ENCODE data around the gene NRIP1. TPM values are rescaled to one million over a fixed set of nuclear protein-coding genes. Genes with fewer than 3 reads are reported as not detected.

Gene NRIP1
- total RNA-seq, 1 donor from 2014 or later: 45.9 TPM

DNA sequence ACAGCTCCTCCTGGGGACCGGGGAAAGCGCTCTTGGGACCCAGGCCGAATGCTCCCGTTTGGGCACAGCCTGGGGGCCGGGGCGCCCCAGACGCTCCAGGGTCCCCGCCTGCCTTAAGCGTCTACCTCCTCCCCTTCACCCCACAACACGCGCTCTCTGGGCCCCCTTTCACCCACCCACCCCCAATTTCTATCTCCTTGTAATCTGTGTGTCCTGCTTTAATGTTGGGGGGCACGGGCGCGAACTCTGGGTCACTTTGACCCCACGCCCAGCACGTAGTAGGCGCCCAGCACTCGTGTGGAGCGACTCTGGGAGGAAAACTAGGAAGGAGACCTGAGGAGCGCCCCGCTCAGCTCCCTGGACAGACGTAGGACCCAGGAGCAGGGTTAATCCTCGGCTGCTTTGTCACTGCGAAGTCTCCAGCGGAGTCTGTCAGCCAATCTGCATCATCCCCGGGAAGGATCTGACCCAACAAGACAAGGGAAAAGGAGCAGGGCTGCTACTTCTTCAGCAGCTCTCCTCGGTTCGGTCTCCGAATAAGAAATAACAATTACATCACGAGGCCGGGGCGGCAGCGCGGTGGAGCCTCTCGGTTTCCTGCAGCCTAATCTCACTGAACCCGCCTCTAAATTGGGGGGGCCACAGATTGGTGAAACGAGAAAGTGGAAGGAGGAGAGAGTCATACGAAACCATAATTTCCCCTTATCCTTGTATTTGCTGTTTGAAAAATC is 757 bp upstream of the NRIP1 start:
- H3K36me3 ChIP-seq: no peaks in the 10 kb centered on the region
- ATAC-seq: peak; percentile 57
- H3K27me3 ChIP-seq: no peaks in the 10 kb centered on the region
- peak overlapping the region; percentile 95 for H3K27ac ChIP-seq
- TF ChIP-seq, protein P1, sequence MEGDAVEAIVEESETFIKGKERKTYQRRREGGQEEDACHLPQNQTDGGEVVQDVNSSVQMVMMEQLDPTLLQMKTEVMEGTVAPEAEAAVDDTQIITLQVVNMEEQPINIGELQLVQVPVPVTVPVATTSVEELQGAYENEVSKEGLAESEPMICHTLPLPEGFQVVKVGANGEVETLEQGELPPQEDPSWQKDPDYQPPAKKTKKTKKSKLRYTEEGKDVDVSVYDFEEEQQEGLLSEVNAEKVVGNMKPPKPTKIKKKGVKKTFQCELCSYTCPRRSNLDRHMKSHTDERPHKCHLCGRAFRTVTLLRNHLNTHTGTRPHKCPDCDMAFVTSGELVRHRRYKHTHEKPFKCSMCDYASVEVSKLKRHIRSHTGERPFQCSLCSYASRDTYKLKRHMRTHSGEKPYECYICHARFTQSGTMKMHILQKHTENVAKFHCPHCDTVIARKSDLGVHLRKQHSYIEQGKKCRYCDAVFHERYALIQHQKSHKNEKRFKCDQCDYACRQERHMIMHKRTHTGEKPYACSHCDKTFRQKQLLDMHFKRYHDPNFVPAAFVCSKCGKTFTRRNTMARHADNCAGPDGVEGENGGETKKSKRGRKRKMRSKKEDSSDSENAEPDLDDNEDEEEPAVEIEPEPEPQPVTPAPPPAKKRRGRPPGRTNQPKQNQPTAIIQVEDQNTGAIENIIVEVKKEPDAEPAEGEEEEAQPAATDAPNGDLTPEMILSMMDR (IDR thresholded peaks at IDR 0.05): no peak
- intact Hi-C loops (cut with DNase I): no loop called here
- H3K4me3 ChIP-seq: peak overlapping the region; percentile 83
- peaks cover 24% of the 10 kb centered on the region for H3K4me1 ChIP-seq
- peak; percentile 90 for DNase-seq
- H3K9me3 ChIP-seq: no peaks in the 10 kb centered on the region

DNA sequence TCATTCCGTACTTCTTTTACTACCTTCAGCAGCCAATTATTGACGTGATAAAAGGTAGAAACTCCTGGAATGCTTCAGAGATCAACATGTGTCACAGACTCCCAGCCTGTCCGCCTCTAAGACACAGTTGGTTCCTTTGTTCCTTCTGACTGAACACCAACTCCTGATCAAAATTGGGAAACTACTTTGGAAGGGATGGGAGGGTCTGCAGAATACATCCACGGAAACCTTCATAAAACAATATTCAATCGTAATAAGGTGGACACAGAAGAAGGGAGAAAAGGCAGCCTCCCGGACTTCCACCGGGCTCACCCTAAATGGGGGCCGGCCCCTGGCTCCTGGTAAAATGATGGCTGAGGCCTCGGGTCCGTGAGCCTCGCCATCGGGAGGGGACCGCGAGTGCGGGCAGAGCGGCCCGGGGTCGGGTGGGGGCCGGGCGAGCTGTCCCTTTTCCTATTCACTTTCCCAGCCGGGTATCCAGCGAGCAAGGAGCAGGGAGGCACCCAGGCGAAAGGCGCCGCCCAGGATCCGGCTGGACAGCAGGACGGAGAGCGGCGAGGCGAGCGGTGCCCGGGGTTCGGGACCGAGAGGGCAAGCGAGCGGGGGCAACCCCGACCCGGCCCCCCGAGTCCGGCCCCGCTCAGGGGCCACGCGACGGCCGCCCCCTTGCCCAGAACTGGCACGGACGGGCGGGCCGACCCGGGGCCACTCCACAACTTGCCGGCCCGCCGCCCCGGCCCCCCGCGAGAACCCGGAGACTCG is 805 bp downstream of the NRIP1 start:
- no peaks in the 10 kb centered on the region for H3K36me3 ChIP-seq
- H3K4me3 ChIP-seq: peak overlapping the region; percentile 83
- intact Hi-C loops (cut with DNase I): no loop called here
- H3K27ac ChIP-seq: peak overlapping the region; percentile 92
- DNase-seq: peak; percentile 82
- ATAC-seq: peak; percentile 33
- no peaks in the 10 kb centered on the region for H3K27me3 ChIP-seq
- TF ChIP-seq, protein P1 (IDR thresholded peaks at IDR 0.05): no peak
- H3K9me3 ChIP-seq: no peaks in the 10 kb centered on the region
- H3K4me1 ChIP-seq: peaks cover 33% of the 10 kb centered on the region

DNA sequence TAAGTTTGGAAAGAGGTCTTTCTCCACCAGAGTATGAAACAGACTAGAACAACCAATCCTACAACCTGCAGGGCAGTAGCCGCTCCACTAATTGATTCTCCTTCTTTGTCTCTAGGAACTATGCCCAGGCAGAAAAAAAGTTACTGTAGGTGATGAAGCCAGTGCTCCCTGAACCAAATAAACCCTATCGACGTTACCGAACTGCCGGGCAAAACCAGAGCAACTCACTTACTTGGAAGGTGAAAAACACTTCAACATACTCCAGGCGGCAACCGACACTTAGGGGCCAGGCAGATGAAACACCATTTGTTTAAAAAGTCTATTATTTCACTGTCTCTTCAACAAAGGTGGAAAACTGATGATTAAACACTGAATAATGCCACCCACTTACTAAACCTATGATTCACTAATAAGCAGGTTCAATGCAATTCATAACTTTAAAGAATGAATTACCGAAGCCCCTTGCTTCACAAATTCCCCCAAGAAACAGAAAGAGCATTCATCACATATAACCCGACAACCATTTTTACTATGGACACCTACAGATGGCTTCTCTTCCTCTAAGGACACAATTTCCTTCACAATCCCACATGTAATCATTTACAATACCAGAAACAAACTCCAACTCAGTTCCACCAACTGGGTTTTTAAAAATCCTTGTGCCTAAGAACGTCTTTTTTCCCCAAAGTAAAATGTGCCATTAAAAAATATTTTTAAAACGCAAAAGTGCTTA is 1.6 kb downstream of the NRIP1 start:
- intact Hi-C loops (cut with DNase I): no loop called here
- DNase-seq: no peak
- peak overlapping the region; percentile 83 for H3K4me3 ChIP-seq
- H3K27me3 ChIP-seq: no peaks in the 10 kb centered on the region
- H3K4me1 ChIP-seq: peaks cover 39% of the 10 kb centered on the region
- no peaks in the 10 kb centered on the region for H3K36me3 ChIP-seq
- ATAC-seq: no peak
- peak overlapping the region; percentile 92 for H3K27ac ChIP-seq
- no peaks in the 10 kb centered on the region for H3K9me3 ChIP-seq
- TF ChIP-seq, protein P1 (IDR thresholded peaks at IDR 0.05): no peak

DNA sequence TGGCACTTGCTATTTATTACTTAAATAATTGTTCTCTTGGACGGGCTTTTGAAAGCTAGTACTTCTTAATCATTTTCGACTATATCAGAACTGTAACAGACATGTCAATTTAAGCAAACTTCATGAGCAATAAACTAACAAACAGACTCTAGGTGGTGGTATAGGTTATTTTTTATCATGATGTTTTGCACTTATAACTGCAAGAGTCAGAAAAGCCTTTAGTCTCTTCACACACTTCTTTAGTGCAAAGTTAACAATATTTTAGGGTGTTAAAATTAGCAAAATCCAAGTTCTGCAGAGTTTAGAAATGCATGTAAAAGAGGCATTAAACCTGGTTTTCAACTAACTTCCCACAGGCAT is 2.2 kb downstream of the NRIP1 start:
- Histone ChIP-seq H3K4me1 (peaks cover 45% of the 10 kb centered on the region), H3K4me3 (peak overlapping the region; percentile 83), H3K27ac (no peak overlapping the region), H3K27me3 (no peaks in the 10 kb centered on the region), H3K9me3 (no peaks in the 10 kb centered on the region), H3K36me3 (no peaks in the 10 kb centered on the region)
- TF ChIP-seq, protein P1 (IDR thresholded peaks at IDR 0.05): no peak
- no peak for ATAC-seq
- no peak for DNase-seq
- intact Hi-C loops (cut with DNase I): no loop called here

DNA sequence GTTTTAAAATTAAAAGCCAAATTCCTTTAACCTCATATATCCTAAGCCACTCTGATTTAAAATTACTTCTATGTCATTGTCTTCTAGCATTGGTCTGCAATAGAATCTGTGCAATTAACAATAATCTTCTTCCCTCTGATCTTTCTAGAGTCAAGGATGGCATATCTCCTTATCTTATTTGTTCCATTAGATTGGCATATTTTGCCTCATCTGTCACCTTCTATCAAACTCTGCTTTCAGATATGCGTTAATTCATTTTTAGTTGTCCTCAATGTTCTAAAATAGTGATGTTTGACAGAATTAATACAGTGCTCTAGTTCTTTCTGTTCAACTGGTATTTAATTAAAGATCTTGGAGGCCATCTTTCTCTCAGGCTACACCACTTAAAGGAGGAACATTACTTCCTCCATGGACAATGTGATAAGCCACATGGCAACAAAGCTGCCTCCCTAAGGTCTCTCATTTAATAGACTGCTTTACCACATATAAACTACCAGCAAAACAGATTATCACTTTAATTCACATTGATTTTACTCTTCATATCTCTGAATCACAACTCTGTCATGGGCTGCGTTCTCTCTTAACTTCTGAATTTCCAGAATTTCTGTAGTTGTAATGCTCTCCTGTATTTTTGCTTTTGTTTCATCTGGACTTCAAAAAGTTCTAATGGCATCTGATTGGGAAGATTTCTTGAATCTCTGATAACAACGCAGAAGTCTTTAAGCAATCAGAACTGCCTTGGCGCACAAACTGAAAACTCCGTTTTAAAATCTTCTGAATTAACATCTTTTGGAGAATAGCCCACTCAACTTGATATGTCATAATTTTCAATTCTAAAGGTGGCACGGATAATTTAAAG is 2.8 kb downstream of the NRIP1 start:
- no peaks in the 10 kb centered on the region for H3K9me3 ChIP-seq
- DNase-seq: no peak
- H3K27ac ChIP-seq: no peak overlapping the region
- H3K4me1 ChIP-seq: peaks cover 50% of the 10 kb centered on the region
- intact Hi-C loops (cut with DNase I): no loop called here
- peak overlapping the region; percentile 83 for H3K4me3 ChIP-seq
- H3K36me3 ChIP-seq: no peaks in the 10 kb centered on the region
- no peaks in the 10 kb centered on the region for H3K27me3 ChIP-seq
- TF ChIP-seq, protein P1 (IDR thresholded peaks at IDR 0.05): no peak
- no peak for ATAC-seq
